Measurements from ENCODE around the gene CD84. TPM values are rescaled to one million over a fixed set of nuclear protein-coding genes. Genes with fewer than 3 reads are reported as not detected.

Gene CD84
- total and polyA plus RNA-seq, 4 donors, result 1.9 to 18.8 (median 10.7) TPM

DNA sequence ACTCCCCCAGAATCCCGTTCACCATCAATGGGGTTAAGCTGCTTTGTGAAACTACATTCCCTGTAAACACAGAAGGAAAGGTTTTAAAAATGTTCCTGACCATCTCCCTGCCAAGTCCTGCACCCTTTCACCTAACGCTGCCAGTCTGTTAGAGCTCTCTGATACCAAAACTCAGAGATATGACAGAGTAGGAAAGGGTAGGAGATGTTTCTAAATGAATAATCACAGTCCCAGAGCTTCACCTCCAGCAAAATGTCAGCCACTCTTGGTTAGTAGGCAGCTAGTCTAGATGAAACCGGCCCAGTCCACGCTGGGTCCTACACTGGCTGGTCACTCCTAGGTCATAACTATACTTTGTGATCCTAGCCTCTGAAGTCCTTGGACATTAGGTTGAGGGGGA, 83.0 kb downstream of the CD84 start:
- no peak for DNase-seq
- no peaks in the 10 kb centered on the region for H3K36me3 ChIP-seq (ENCODE audit: control insufficient read depth in 4 of 4, insufficient read depth in 4 of 4, low read length in 4 of 4)
- H3K9ac ChIP-seq (ENCODE audit: insufficient read depth in 1 of 2, low read length in 2 of 2), result no peak overlapping the region
- no peak for ATAC-seq (ENCODE audit: insufficient read depth, low FRiP score)
- TF ChIP-seq CTCF (IDR thresholded peaks at IDR 0.05; ENCODE audit: control extremely low read depth, extremely low read depth), result no peak
- 85 to 96% methylated on average over 4 of the region's 4 CpGs for WGBS, 2 donors
- no peak overlapping the region for H3K4me3 ChIP-seq
- no peaks in the 10 kb centered on the region for H3K9me3 ChIP-seq (ENCODE audit: control insufficient read depth in 4 of 4, insufficient read depth in 3 of 4, low read length in 3 of 4)
- H3K27me3 ChIP-seq (ENCODE audit: control insufficient read depth in 3 of 3, insufficient read depth in 3 of 3, low read length in 2 of 3), result no peaks in the 10 kb centered on the region
- no peak overlapping the region for H3K27ac ChIP-seq (ENCODE audit: low read depth in 1 of 2, low read length in 1 of 2)
- no peaks in the 10 kb centered on the region for H3K4me1 ChIP-seq (ENCODE audit: control insufficient read depth in 5 of 5, insufficient read depth in 5 of 5, low read length in 5 of 5)

GRCh38 chr1:160494620-160495019, 84.7 kb downstream of the CD84 start:
- no peaks in the 10 kb centered on the region for H3K4me1 ChIP-seq (ENCODE audit: control insufficient read depth in 5 of 5, insufficient read depth in 5 of 5, low read length in 5 of 5)
- H3K9ac ChIP-seq (ENCODE audit: insufficient read depth in 1 of 2, low read length in 2 of 2), result no peak overlapping the region
- H3K4me3 ChIP-seq, result no peak overlapping the region
- no peaks in the 10 kb centered on the region for H3K27me3 ChIP-seq (ENCODE audit: control insufficient read depth in 3 of 3, insufficient read depth in 3 of 3, low read length in 2 of 3)
- no peaks in the 10 kb centered on the region for H3K36me3 ChIP-seq (ENCODE audit: control insufficient read depth in 4 of 4, insufficient read depth in 4 of 4, low read length in 4 of 4)
- DNase-seq (peak in 2 of 3 donors; percentile 3 to 4), ATAC-seq (ENCODE audit: insufficient read depth, low FRiP score) (no peak)
- no peak for TF ChIP-seq CTCF (IDR thresholded peaks at IDR 0.05; ENCODE audit: control extremely low read depth, extremely low read depth)
- H3K27ac ChIP-seq (ENCODE audit: low read depth in 1 of 2, low read length in 1 of 2), result no peak overlapping the region
- no peaks in the 10 kb centered on the region for H3K9me3 ChIP-seq (ENCODE audit: control insufficient read depth in 4 of 4, insufficient read depth in 3 of 4, low read length in 3 of 4)
- WGBS, 2 donors, result 82 to 91% methylated on average over 3 of the region's 3 CpGs

GRCh38 chr1:160492617-160493016, 86.7 kb downstream of the CD84 start:
- Histone ChIP-seq H3K9me3 (ENCODE audit: control insufficient read depth in 4 of 4, insufficient read depth in 3 of 4, low read length in 3 of 4) (no peaks in the 10 kb centered on the region), H3K4me1 (ENCODE audit: control insufficient read depth in 5 of 5, insufficient read depth in 5 of 5, low read length in 5 of 5) (no peaks in the 10 kb centered on the region), H3K27ac (ENCODE audit: low read depth in 1 of 2, low read length in 1 of 2) (no peak overlapping the region), H3K27me3 (ENCODE audit: control insufficient read depth in 3 of 3, insufficient read depth in 3 of 3, low read length in 2 of 3) (no peaks in the 10 kb centered on the region), H3K4me3 (no peak overlapping the region), H3K36me3 (ENCODE audit: control insufficient read depth in 4 of 4, insufficient read depth in 4 of 4, low read length in 4 of 4) (no peaks in the 10 kb centered on the region), H3K9ac (ENCODE audit: insufficient read depth in 1 of 2, low read length in 2 of 2) (no peak overlapping the region)
- ATAC-seq (ENCODE audit: insufficient read depth, low FRiP score) (no peak), DNase-seq (no peak)
- WGBS, 2 donors, result 37 to 65% methylated on average over 2 of the region's 2 CpGs
- TF ChIP-seq CTCF (IDR thresholded peaks at IDR 0.05; ENCODE audit: control extremely low read depth, extremely low read depth), result no peak

- no peak for ATAC-seq (ENCODE audit: insufficient read depth, low FRiP score)
- no peak overlapping the region for H3K27ac ChIP-seq (ENCODE audit: low read depth in 1 of 2, low read length in 1 of 2)
- no peaks in the 10 kb centered on the region for H3K36me3 ChIP-seq (ENCODE audit: control insufficient read depth in 4 of 4, insufficient read depth in 4 of 4, low read length in 4 of 4)
- H3K9ac ChIP-seq (ENCODE audit: insufficient read depth in 1 of 2, low read length in 2 of 2), result no peak overlapping the region
- H3K4me3 ChIP-seq, result no peak overlapping the region
- WGBS, 2 donors, result 91 to 96% methylated on average over 3 of the region's 3 CpGs
- H3K27me3 ChIP-seq (ENCODE audit: control insufficient read depth in 3 of 3, insufficient read depth in 3 of 3, low read length in 2 of 3), result no peaks in the 10 kb centered on the region
- no peaks in the 10 kb centered on the region for H3K9me3 ChIP-seq (ENCODE audit: control insufficient read depth in 4 of 4, insufficient read depth in 3 of 4, low read length in 3 of 4)
- DNase-seq, result no peak
- H3K4me1 ChIP-seq (ENCODE audit: control insufficient read depth in 5 of 5, insufficient read depth in 5 of 5, low read length in 5 of 5), result no peaks in the 10 kb centered on the region
- no peak for TF ChIP-seq CTCF (IDR thresholded peaks at IDR 0.05; ENCODE audit: control extremely low read depth, extremely low read depth)
Observed at GRCh38 chr1:160491981-160492380, 87.3 kb downstream of the CD84 start.
